Measurements from ENCODE around the gene ATXN1. TPM values are rescaled to one million over a fixed set of nuclear protein-coding genes. Genes with fewer than 3 reads are reported as not detected.

Gene ATXN1
- total RNA-seq, 1 experiment from 2014 or later: 19.7 TPM

GRCh38 chr6:16414205-16414604 lies 347.1 kb downstream of the ATXN1 start:
- DNase-seq: no peak
- intact Hi-C loops (cut with micrococcal nuclease; ENCODE audit: unreplicated experiment): no loop called here
- no peaks in the 10 kb centered on the region for H3K4me1 Mint-ChIP-seq (ENCODE audit: low read depth, unreplicated experiment)
- no peak overlapping the region for H3K4me3 Mint-ChIP-seq (ENCODE audit: low read depth, unreplicated experiment)
- no peaks in the 10 kb centered on the region for H3K36me3 Mint-ChIP-seq (ENCODE audit: insufficient read depth, unreplicated experiment)
- no peaks in the 10 kb centered on the region for H3K9me3 Mint-ChIP-seq (ENCODE audit: low read depth, unreplicated experiment)
- CTCF ChIA-PET: no interaction called here
- no TSS peak for BruUV-seq (replicated peaks)
- TF ChIP-seq, protein P1, sequence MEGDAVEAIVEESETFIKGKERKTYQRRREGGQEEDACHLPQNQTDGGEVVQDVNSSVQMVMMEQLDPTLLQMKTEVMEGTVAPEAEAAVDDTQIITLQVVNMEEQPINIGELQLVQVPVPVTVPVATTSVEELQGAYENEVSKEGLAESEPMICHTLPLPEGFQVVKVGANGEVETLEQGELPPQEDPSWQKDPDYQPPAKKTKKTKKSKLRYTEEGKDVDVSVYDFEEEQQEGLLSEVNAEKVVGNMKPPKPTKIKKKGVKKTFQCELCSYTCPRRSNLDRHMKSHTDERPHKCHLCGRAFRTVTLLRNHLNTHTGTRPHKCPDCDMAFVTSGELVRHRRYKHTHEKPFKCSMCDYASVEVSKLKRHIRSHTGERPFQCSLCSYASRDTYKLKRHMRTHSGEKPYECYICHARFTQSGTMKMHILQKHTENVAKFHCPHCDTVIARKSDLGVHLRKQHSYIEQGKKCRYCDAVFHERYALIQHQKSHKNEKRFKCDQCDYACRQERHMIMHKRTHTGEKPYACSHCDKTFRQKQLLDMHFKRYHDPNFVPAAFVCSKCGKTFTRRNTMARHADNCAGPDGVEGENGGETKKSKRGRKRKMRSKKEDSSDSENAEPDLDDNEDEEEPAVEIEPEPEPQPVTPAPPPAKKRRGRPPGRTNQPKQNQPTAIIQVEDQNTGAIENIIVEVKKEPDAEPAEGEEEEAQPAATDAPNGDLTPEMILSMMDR (IDR thresholded peaks at IDR 0.05; ENCODE audit: unreplicated experiment): no peak
- H3K27ac Mint-ChIP-seq (ENCODE audit: unreplicated experiment): no peak overlapping the region
- H3K27me3 Mint-ChIP-seq (ENCODE audit: unreplicated experiment): no peaks in the 10 kb centered on the region

DNA sequence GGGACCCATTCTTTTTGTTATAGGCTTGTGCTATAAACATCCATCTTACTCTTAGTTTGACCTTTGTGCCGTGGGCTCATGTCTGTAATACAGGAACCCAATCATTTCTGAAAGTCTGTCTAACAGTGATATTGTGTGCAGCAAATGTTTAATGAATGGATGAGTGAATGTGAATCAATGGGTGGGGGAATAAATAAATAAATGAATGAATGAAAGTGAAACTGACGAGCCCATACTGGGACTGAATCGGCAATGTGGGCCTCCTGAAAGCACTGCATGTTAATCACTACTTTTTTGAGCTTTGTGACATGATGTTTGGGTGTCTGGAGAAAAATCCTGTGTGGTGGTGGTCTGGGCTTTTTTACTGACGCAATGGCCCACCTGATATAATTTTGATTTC lies 347.9 kb downstream of the ATXN1 start:
- H3K4me1 Mint-ChIP-seq (ENCODE audit: low read depth, unreplicated experiment): no peaks in the 10 kb centered on the region
- H3K27ac Mint-ChIP-seq (ENCODE audit: unreplicated experiment): no peak overlapping the region
- TF ChIP-seq, protein P1 (IDR thresholded peaks at IDR 0.05; ENCODE audit: unreplicated experiment): no peak
- CTCF ChIA-PET: no interaction called here
- BruUV-seq (replicated peaks): no TSS peak
- intact Hi-C loops (cut with micrococcal nuclease; ENCODE audit: unreplicated experiment): no loop called here
- no peaks in the 10 kb centered on the region for H3K9me3 Mint-ChIP-seq (ENCODE audit: low read depth, unreplicated experiment)
- no peak overlapping the region for H3K4me3 Mint-ChIP-seq (ENCODE audit: low read depth, unreplicated experiment)
- no peaks in the 10 kb centered on the region for H3K27me3 Mint-ChIP-seq (ENCODE audit: unreplicated experiment)
- no peak for DNase-seq
- no peaks in the 10 kb centered on the region for H3K36me3 Mint-ChIP-seq (ENCODE audit: insufficient read depth, unreplicated experiment)

- H3K9me3 Mint-ChIP-seq (ENCODE audit: low read depth, unreplicated experiment): no peaks in the 10 kb centered on the region
- intact Hi-C loops (cut with micrococcal nuclease; ENCODE audit: unreplicated experiment): no loop called here
- no TSS peak for BruUV-seq (replicated peaks)
- no peaks in the 10 kb centered on the region for H3K4me1 Mint-ChIP-seq (ENCODE audit: low read depth, unreplicated experiment)
- H3K36me3 Mint-ChIP-seq (ENCODE audit: insufficient read depth, unreplicated experiment): no peaks in the 10 kb centered on the region
- H3K27me3 Mint-ChIP-seq (ENCODE audit: unreplicated experiment): no peaks in the 10 kb centered on the region
- TF ChIP-seq, protein P1 (IDR thresholded peaks at IDR 0.05; ENCODE audit: unreplicated experiment): no peak
- CTCF ChIA-PET: interaction anchor here (0.7 kb wide), 1 partner anchor 19 kb away, joined by 3 read pairs; no protein-coding TSS in a partner anchor
- H3K27ac Mint-ChIP-seq (ENCODE audit: unreplicated experiment): no peak overlapping the region
- H3K4me3 Mint-ChIP-seq (ENCODE audit: low read depth, unreplicated experiment): no peak overlapping the region
- DNase-seq: no peak
Observed at GRCh38 chr6:16412982-16413381, 348.3 kb downstream of the ATXN1 start.

GRCh38 chr6:16412171-16412570 lies 349.1 kb downstream of the ATXN1 start:
- no peaks in the 10 kb centered on the region for H3K36me3 Mint-ChIP-seq (ENCODE audit: insufficient read depth, unreplicated experiment)

More at GRCh38 chr6:16412171-16412570, 349.1 kb downstream of the ATXN1 start:
- no peak for DNase-seq
- H3K4me3 Mint-ChIP-seq (ENCODE audit: low read depth, unreplicated experiment): no peak overlapping the region
- TF ChIP-seq, protein P1 (IDR thresholded peaks at IDR 0.05; ENCODE audit: unreplicated experiment): no peak
- no peak overlapping the region for H3K27ac Mint-ChIP-seq (ENCODE audit: unreplicated experiment)
- BruUV-seq (replicated peaks): no TSS peak
- intact Hi-C loops (cut with micrococcal nuclease; ENCODE audit: unreplicated experiment): no loop called here
- no peaks in the 10 kb centered on the region for H3K27me3 Mint-ChIP-seq (ENCODE audit: unreplicated experiment)
- no peaks in the 10 kb centered on the region for H3K9me3 Mint-ChIP-seq (ENCODE audit: low read depth, unreplicated experiment)
- H3K4me1 Mint-ChIP-seq (ENCODE audit: low read depth, unreplicated experiment): no peaks in the 10 kb centered on the region
- CTCF ChIA-PET: interaction anchor here (0.7 kb wide), 1 partner anchor 18 kb away, joined by 3 read pairs; no protein-coding TSS in a partner anchor

Data from Calu3 (cell line).